ENCODE results near the gene BBOF1.

DNA sequence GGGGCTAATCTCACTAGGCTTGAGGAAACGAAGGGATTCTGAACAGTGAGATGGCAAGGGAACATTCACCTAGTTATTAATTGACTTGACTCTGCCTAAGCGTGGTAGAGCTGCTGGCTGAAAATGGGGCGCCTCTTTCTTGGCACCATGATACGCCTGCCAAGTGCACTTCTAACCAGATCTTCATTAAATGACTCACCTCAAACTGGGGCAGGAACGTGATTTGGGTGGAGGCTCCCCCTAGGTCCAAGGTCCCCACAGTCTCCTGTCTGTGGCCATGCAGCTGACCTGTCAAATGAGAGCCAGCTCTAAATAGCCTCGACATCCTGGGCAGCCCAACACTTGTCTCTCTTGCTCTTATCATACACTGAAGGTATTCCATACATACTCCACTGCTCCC lies 43.0 kb upstream of the BBOF1 start:
- TF ChIP-seq CTCF (conservative IDR thresholded peaks at IDR 0.05; ENCODE audit: low read depth, low read length) (no peak), EZH2 (IDR thresholded peaks at IDR 0.05; ENCODE audit: borderline replicate concordance, low read depth, low read length, poor library complexity, severe bottlenecking) (no peak)

Measured in A673 (cell line).